GM21360 (cell line): ENCODE measurements around the gene MAGI2.
"Not testable (repeated sequence)": the region's sequence is repeated elsewhere in the genome, so short reads cannot be mapped to it uniquely, and the experiment has no call there.

Experiments used
- ATAC-seq: cut with Tn5 transposase; IDR thresholded peaks from one replicate; pipeline ENCODE4 v1.9.1; 2021; ENCODE audit warnings: mild to moderate bottlenecking, moderate library complexity; ENCODE audit not compliant: unreplicated experiment

The MAGI2 gene

GRCh38 chr7:79071187-79071586 is 382.3 kb downstream of the MAGI2 start:
- not testable (repeated sequence) for ATAC-seq

- no peak for ATAC-seq
Measured at GRCh38 chr7:79064187-79064823, 389.2 kb downstream of the MAGI2 start.

- no peak for ATAC-seq
Measured at GRCh38 chr7:79063019-79063698, 390.3 kb downstream of the MAGI2 start.

GRCh38 chr7:79060498-79060897 is 393.0 kb downstream of the MAGI2 start:
- no peak for ATAC-seq

GRCh38 chr7:79055722-79056415 is 397.6 kb downstream of the MAGI2 start:
- no peak for ATAC-seq

GRCh38 chr7:79051915-79052314 is 401.6 kb downstream of the MAGI2 start:
- no peak for ATAC-seq

GRCh38 chr7:79050603-79051002 is 402.9 kb downstream of the MAGI2 start:
- no peak for ATAC-seq

- ATAC-seq: no peak
Measured at GRCh38 chr7:79046061-79046460, 407.4 kb downstream of the MAGI2 start.

- ATAC-seq: no peak
Measured at GRCh38 chr7:79037001-79037400, 416.5 kb downstream of the MAGI2 start.

- no peak for ATAC-seq
Measured at GRCh38 chr7:79036356-79036755, 417.1 kb downstream of the MAGI2 start.

GRCh38 chr7:79035858-79036257 is 417.6 kb downstream of the MAGI2 start:
- no peak for ATAC-seq

- ATAC-seq: no peak
Measured at GRCh38 chr7:79034730-79035129, 418.7 kb downstream of the MAGI2 start.

- ATAC-seq: not testable (repeated sequence)
Measured at GRCh38 chr7:79019711-79020110, 433.8 kb downstream of the MAGI2 start.

- ATAC-seq: no peak
Measured at GRCh38 chr7:79011921-79012320, 441.5 kb downstream of the MAGI2 start.

- no peak for ATAC-seq
Measured at GRCh38 chr7:79009647-79010046, 443.8 kb downstream of the MAGI2 start.

- ATAC-seq: no peak
Measured at GRCh38 chr7:79008786-79009185, 444.7 kb downstream of the MAGI2 start.

- ATAC-seq: no peak
Measured at GRCh38 chr7:78996013-78996412, 457.5 kb downstream of the MAGI2 start.

GRCh38 chr7:78993341-78993740 is 460.1 kb downstream of the MAGI2 start:
- ATAC-seq: no peak

GRCh38 chr7:78985509-78985908 is 468.0 kb downstream of the MAGI2 start:
- no peak for ATAC-seq

GRCh38 chr7:78983483-78983882 is 470.0 kb downstream of the MAGI2 start:
- ATAC-seq: no peak

- no peak for ATAC-seq
Measured at GRCh38 chr7:78970440-78970916, 483.0 kb downstream of the MAGI2 start.

GRCh38 chr7:78968951-78969350 is 484.5 kb downstream of the MAGI2 start:
- no peak for ATAC-seq
